Measurements from ENCODE around the gene THSD4. TPM values are rescaled to one million over a fixed set of nuclear protein-coding genes. Genes with fewer than 3 reads are reported as not detected.

THSD4 gene
- total and polyA plus RNA-seq, 2 donors (not counting 1 experiment from before 2014, with no cell fraction given): 43.1 to 95.5 TPM

DNA sequence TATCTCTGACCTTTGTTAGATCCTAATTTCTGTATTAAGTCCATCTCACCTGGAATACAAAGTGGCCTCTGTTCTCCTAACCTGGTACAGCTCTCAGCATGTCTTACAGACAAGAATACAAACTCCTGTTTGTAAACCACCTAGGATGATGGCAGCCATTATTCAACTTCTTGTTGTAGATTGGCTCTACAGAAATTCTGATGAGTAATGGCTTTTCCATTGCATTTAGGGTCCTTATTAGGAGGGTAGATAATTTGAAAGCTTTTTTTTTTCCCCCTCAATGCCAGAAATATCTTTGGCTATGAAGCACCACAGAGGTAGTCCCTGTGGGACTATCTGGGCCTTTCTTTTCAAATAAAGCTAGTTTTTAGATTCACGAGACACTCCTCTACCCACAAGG lies 704.9 kb downstream of the THSD4 start:
- no peak overlapping the region for H2AFZ ChIP-seq (ENCODE audit: low read length)
- no peaks in the 10 kb centered on the region for H3K4me1 ChIP-seq (ENCODE audit: control insufficient read depth, extremely low read depth, insufficient read depth, low read length)
- H3K9me3 ChIP-seq (ENCODE audit: control insufficient read depth, insufficient read depth, low read depth, low read length): peaks cover 4% of the 10 kb centered on the region
- no peak for DNase-seq (ENCODE audit: low read depth in 2 of 2)
- H3K27ac ChIP-seq (ENCODE audit: insufficient read depth, low read length): no peak overlapping the region
- TF ChIP-seq, protein P1, sequence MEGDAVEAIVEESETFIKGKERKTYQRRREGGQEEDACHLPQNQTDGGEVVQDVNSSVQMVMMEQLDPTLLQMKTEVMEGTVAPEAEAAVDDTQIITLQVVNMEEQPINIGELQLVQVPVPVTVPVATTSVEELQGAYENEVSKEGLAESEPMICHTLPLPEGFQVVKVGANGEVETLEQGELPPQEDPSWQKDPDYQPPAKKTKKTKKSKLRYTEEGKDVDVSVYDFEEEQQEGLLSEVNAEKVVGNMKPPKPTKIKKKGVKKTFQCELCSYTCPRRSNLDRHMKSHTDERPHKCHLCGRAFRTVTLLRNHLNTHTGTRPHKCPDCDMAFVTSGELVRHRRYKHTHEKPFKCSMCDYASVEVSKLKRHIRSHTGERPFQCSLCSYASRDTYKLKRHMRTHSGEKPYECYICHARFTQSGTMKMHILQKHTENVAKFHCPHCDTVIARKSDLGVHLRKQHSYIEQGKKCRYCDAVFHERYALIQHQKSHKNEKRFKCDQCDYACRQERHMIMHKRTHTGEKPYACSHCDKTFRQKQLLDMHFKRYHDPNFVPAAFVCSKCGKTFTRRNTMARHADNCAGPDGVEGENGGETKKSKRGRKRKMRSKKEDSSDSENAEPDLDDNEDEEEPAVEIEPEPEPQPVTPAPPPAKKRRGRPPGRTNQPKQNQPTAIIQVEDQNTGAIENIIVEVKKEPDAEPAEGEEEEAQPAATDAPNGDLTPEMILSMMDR (conservative IDR thresholded peaks at IDR 0.05 in 1 of 2, IDR thresholded peaks at IDR 0.05 in 1 of 2; ENCODE audit: low read depth in 1 of 2, low read length in 2 of 2): no peak
- no peak for TF ChIP-seq EZH2 (IDR thresholded peaks at IDR 0.05; ENCODE audit: low read length, missing control alignments)
- no peaks in the 10 kb centered on the region for H3K27me3 ChIP-seq (ENCODE audit: control insufficient read depth, insufficient read depth, low read length)
- no peak overlapping the region for H3K4me2 ChIP-seq (ENCODE audit: extremely low read depth, insufficient read depth, low read length)
- H3K36me3 ChIP-seq (ENCODE audit: control insufficient read depth, insufficient read depth, low read length): no peaks in the 10 kb centered on the region
- no peak overlapping the region for H3K4me3 ChIP-seq (replicated peaks in 1 of 4; ENCODE audit: control extremely low read depth in 1 of 4, insufficient read depth in 1 of 4, low read depth in 3 of 4, low read length in 4 of 4)
- no peak overlapping the region for H3K9ac ChIP-seq (ENCODE audit: insufficient read depth, low read length)
- H4K20me1 ChIP-seq (ENCODE audit: control insufficient read depth, extremely low read depth, insufficient read depth, low read length): no peaks in the 10 kb centered on the region
- no peaks in the 10 kb centered on the region for H3K79me2 ChIP-seq (ENCODE audit: control insufficient read depth, insufficient read depth, low read length)

DNA sequence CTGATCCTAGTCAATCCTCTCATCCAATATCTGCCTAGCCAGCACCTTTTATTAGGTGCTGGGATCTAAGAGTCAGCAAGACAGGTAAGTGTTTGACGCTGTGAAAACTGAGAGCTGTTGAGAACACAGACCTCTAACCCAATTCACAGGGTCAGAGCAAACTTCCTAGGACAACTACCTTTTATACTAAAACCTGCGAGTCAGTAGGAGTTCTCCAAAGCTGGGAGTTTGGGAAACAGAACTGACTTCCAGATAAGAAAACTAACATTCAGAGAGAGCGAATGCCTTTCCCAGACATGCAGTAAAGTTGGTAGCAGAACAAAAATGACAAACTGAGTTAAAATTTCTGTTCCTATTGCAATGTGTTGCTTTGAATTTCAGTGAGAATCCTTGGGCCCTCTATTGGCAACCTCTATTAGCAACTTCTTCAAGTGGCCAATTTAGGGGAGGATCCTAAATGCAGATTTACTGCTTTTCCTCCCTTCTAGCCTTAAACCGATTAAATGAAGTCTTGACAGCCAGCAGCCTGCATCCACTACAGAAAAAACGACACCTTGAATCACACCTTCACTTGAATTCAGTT lies 706.4 kb downstream of the THSD4 start:
- no peaks in the 10 kb centered on the region for H3K79me2 ChIP-seq (ENCODE audit: control insufficient read depth, insufficient read depth, low read length)
- no peak overlapping the region for H3K27ac ChIP-seq (ENCODE audit: insufficient read depth, low read length)
- H3K9me3 ChIP-seq (ENCODE audit: control insufficient read depth, insufficient read depth, low read depth, low read length): peaks cover 4% of the 10 kb centered on the region
- no peak for TF ChIP-seq EZH2 (IDR thresholded peaks at IDR 0.05; ENCODE audit: low read length, missing control alignments)
- TF ChIP-seq, protein P1 (conservative IDR thresholded peaks at IDR 0.05 in 1 of 2, IDR thresholded peaks at IDR 0.05 in 1 of 2; ENCODE audit: low read depth in 1 of 2, low read length in 2 of 2): no peak
- DNase-seq (ENCODE audit: low read depth in 2 of 2): no peak
- H3K4me1 ChIP-seq (ENCODE audit: control insufficient read depth, extremely low read depth, insufficient read depth, low read length): no peaks in the 10 kb centered on the region
- H3K27me3 ChIP-seq (ENCODE audit: control insufficient read depth, insufficient read depth, low read length): no peaks in the 10 kb centered on the region
- no peaks in the 10 kb centered on the region for H3K36me3 ChIP-seq (ENCODE audit: control insufficient read depth, insufficient read depth, low read length)
- H3K9ac ChIP-seq (ENCODE audit: insufficient read depth, low read length): no peak overlapping the region
- no peak overlapping the region for H3K4me3 ChIP-seq (replicated peaks in 1 of 4; ENCODE audit: control extremely low read depth in 1 of 4, insufficient read depth in 1 of 4, low read depth in 3 of 4, low read length in 4 of 4)
- no peak overlapping the region for H3K4me2 ChIP-seq (ENCODE audit: extremely low read depth, insufficient read depth, low read length)
- H4K20me1 ChIP-seq (ENCODE audit: control insufficient read depth, extremely low read depth, insufficient read depth, low read length): no peaks in the 10 kb centered on the region
- H2AFZ ChIP-seq (ENCODE audit: low read length): no peak overlapping the region

DNA sequence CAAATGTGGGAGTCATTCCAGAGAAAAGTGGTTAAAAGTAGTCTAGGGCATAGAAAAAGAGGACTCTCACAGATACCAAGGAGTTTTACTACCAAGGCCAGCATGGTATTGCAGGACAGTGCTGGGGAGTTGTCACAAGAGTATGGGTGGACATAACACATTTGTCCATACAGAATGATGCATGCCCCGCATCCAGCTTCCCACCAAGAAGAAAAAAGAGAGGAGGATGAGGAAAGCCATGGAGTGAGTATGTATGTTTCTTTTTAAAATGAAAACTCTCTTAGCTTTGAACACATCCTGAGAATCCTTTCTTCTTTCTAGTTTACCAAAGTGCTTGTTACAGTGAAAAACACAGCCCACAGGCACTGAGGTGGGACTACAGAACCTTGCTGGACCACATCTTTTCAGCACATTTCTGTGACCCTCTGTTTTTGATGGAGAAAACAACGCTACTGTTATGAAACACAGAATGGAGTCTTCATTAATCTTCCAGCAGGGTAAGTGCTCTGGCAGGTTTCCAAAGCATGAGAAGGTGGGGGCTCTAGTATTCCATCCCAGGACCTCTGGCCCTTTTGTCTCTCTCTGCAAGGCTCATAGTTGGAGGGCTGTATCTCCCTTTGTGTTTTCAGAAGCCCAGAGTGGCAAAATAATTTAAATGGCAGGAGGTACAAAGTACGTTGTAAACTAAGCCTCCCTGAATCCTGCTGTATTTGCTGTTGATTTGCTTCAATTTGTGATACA lies 707.8 kb downstream of the THSD4 start:
- Histone ChIP-seq H3K36me3 (ENCODE audit: control insufficient read depth, insufficient read depth, low read length) (no peaks in the 10 kb centered on the region), H3K4me2 (ENCODE audit: extremely low read depth, insufficient read depth, low read length) (no peak overlapping the region), H3K79me2 (ENCODE audit: control insufficient read depth, insufficient read depth, low read length) (no peaks in the 10 kb centered on the region), H3K27ac (ENCODE audit: insufficient read depth, low read length) (no peak overlapping the region), H2AFZ (ENCODE audit: low read length) (no peak overlapping the region), H4K20me1 (ENCODE audit: control insufficient read depth, extremely low read depth, insufficient read depth, low read length) (no peaks in the 10 kb centered on the region), H3K4me1 (ENCODE audit: control insufficient read depth, extremely low read depth, insufficient read depth, low read length) (no peaks in the 10 kb centered on the region), H3K27me3 (ENCODE audit: control insufficient read depth, insufficient read depth, low read length) (no peaks in the 10 kb centered on the region), H3K4me3 (replicated peaks in 1 of 4; ENCODE audit: control extremely low read depth in 1 of 4, insufficient read depth in 1 of 4, low read depth in 3 of 4, low read length in 4 of 4) (no peak overlapping the region), H3K9ac (ENCODE audit: insufficient read depth, low read length) (no peak overlapping the region), H3K9me3 (ENCODE audit: control insufficient read depth, insufficient read depth, low read depth, low read length) (peaks cover 4% of the 10 kb centered on the region)
- DNase-seq (ENCODE audit: low read depth in 2 of 2): no peak
- TF ChIP-seq EZH2 (IDR thresholded peaks at IDR 0.05; ENCODE audit: low read length, missing control alignments): no peak
- TF ChIP-seq, protein P1 (conservative IDR thresholded peaks at IDR 0.05 in 1 of 2, IDR thresholded peaks at IDR 0.05 in 1 of 2; ENCODE audit: low read depth in 1 of 2, low read length in 2 of 2): no peak

All from fibroblast of lung (primary cell).